OCI-LY3 (cell line): Measurements from ENCODE around the gene TNC.

Experiments
- H2AFZ ChIP-seq: fragments of 200-600, 300-600 bp; shearing (Covaris generic); 2 replicates; pipeline ENCODE4 v1.6.0; 2014; ENCODE audit warnings: antibody characterized with exemption, low read depth, low read length
- H3K27ac ChIP-seq: fragments of 200-600, 300-600 bp; sonication (generic); 2 replicates; pipeline ENCODE4 v1.5.1; 2014; ENCODE audit warnings: mild to moderate bottlenecking, low read length, moderate library complexity, mixed read lengths
- H3K27me3 ChIP-seq: fragments of 200-600, 300-600 bp; sonication (generic); 2 replicates; pipeline ENCODE4 v1.6.1; 2014; ENCODE audit warnings: low read depth, low read length, mixed read lengths
- H3K36me3 ChIP-seq: fragments of 200-600, 300-600 bp; sonication (generic); replicated peaks from 2 replicates; pipeline ENCODE3; 2014; ENCODE audit warnings: low read depth, low read length, mixed read lengths
- H3K4me1 ChIP-seq: fragments of 300-600, 200-600 bp; sonication (generic); 2 replicates; pipeline ENCODE4 v1.6.1; 2014; ENCODE audit warnings: low read length, mixed read lengths
- H3K4me2 ChIP-seq: fragments of 200-600, 300-600 bp; sonication (generic); 2 replicates; pipeline ENCODE4 v1.6.1; 2014; ENCODE audit warnings: low read length, mixed read lengths
- H3K4me3 ChIP-seq: fragments of 300-600, 200-600 bp; sonication (generic); 2 replicates; pipeline ENCODE4 v1.5.1; 2014; ENCODE audit warnings: antibody characterized with exemption, mild to moderate bottlenecking, low read length, moderate library complexity
- H3K79me2 ChIP-seq: fragments of 300-600, 200-600 bp; shearing (Covaris generic); 2 replicates; pipeline ENCODE4 v1.6.1; 2014; ENCODE audit warnings: mild to moderate bottlenecking, low read length, mixed read lengths
- H3K9ac ChIP-seq: fragments of 300-600, 200-600 bp; shearing (Covaris generic); 2 replicates; pipeline ENCODE4 v1.6.0; 2014; ENCODE audit warnings: mild to moderate bottlenecking, low read length, moderate library complexity
- H3K9me3 ChIP-seq: fragments of 200-600, 300-600 bp; shearing (Covaris generic); 2 replicates; pipeline ENCODE4 v1.6.1; 2014; ENCODE audit warnings: low read length, mixed read lengths; ENCODE audit not compliant: insufficient read depth
- H4K20me1 ChIP-seq: fragments of 200-600, 300-600 bp; sonication (generic); 2 replicates; pipeline ENCODE4 v1.6.1; 2016; ENCODE audit warnings: low read length, mixed read lengths; ENCODE audit not compliant: insufficient read depth
- EZH2phosphoT487 ChIP-seq: fragments of 200-600 bp; shearing (Covaris generic); IDR thresholded peaks from 2 replicates; pipeline ENCODE4 v1.6.1; 2018; ENCODE audit warnings: antibody characterized with exemption, mixed run types, low read depth
- TF ChIP-seq, protein P1 (sequence below): fragments of 200-600, 300-600 bp; sonication (generic); IDR thresholded peaks from 2 replicates; pipeline ENCODE4 v1.5.1; 2014; ENCODE audit warnings: antibody characterized with exemption, low read length, low read depth

Gene TNC

DNA sequence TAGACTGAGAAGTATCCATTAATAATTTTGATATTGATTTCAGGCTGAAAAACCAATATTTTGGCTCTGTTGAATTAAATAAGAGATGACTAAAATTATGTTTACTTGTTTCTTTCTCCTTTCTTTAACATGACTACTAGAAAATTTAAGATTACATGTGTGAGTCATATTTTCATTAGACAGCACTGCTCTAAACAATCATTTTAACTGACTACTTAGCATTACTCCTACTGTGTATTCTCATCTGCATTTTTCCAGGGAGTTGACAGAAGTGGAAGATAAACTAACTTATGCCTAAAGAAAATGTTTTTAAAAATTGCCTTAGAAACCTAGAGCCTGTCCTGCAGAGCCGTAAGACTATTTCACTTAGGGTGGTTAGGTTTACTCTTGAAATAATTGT lies 29.1 kb downstream of the TNC start:
- H3K27ac ChIP-seq: no peak overlapping the region
- H3K79me2 ChIP-seq: no peaks in the 10 kb centered on the region
- no peaks in the 10 kb centered on the region for H3K36me3 ChIP-seq
- no peak overlapping the region for H3K4me2 ChIP-seq
- H3K9me3 ChIP-seq: no peaks in the 10 kb centered on the region
- no peak for TF ChIP-seq EZH2phosphoT487
- TF ChIP-seq, protein P1, sequence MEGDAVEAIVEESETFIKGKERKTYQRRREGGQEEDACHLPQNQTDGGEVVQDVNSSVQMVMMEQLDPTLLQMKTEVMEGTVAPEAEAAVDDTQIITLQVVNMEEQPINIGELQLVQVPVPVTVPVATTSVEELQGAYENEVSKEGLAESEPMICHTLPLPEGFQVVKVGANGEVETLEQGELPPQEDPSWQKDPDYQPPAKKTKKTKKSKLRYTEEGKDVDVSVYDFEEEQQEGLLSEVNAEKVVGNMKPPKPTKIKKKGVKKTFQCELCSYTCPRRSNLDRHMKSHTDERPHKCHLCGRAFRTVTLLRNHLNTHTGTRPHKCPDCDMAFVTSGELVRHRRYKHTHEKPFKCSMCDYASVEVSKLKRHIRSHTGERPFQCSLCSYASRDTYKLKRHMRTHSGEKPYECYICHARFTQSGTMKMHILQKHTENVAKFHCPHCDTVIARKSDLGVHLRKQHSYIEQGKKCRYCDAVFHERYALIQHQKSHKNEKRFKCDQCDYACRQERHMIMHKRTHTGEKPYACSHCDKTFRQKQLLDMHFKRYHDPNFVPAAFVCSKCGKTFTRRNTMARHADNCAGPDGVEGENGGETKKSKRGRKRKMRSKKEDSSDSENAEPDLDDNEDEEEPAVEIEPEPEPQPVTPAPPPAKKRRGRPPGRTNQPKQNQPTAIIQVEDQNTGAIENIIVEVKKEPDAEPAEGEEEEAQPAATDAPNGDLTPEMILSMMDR: no peak
- no peak overlapping the region for H3K4me3 ChIP-seq
- no peak overlapping the region for H3K9ac ChIP-seq
- H3K4me1 ChIP-seq: no peaks in the 10 kb centered on the region
- H4K20me1 ChIP-seq: no peaks in the 10 kb centered on the region
- no peak overlapping the region for H2AFZ ChIP-seq
- peaks cover 5% of the 10 kb centered on the region; the same call in 1 of the 2 replicates for H3K27me3 ChIP-seq

DNA sequence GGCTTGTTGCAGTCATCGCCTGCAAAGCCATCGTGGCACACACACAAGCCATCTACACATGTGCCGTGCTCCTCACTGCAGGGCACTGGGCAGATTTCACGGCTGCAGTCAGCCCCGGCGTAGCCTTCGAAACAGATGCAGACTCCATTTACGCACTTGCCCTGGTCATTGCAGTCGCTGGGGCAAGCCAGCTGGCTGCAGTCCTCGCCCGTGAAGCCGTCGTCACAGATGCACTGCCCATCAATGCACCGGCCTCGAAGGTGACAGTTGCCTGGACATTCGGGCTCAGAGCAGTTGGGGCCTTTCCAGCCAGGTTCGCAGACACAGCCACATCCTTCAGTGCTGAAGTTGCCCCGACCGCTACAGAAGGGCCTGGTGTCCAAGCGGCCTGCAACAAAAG lies 31.1 kb downstream of the TNC start:
- Histone ChIP-seq H3K27me3 (peaks cover 4% of the 10 kb centered on the region; the same call in 1 of the 2 replicates), H3K4me1 (no peaks in the 10 kb centered on the region), H3K9ac (no peak overlapping the region), H4K20me1 (no peaks in the 10 kb centered on the region), H3K27ac (no peak overlapping the region), H3K36me3 (no peaks in the 10 kb centered on the region), H3K79me2 (no peaks in the 10 kb centered on the region), H3K4me3 (no peak overlapping the region), H2AFZ (no peak overlapping the region), H3K9me3 (no peaks in the 10 kb centered on the region), H3K4me2 (no peak overlapping the region)
- no peak for TF ChIP-seq EZH2phosphoT487
- TF ChIP-seq, protein P1: no peak

DNA sequence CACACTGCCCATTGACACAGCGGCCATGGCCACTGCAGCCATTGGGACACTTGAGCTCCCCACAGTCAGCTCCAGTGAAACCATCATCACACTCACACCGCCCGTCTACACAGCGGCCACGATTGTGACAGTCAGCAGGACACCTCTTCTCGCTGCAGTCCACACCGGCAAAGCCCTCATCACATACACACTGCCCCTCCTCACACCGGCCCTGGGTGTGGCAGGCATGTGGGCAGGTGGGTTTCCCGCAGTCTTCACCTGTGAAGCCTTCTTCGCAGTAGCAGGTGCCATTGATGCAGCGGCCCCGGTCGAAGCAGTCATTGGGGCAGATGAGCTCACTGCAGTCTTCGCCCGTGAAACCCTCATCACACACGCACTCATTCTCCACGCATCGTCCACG lies 31.5 kb downstream of the TNC start:
- no peaks in the 10 kb centered on the region for H3K36me3 ChIP-seq
- no peak overlapping the region for H3K9ac ChIP-seq
- H3K27me3 ChIP-seq: no peaks in the 10 kb centered on the region; the same call in 1 of the 2 replicates
- no peak overlapping the region for H3K27ac ChIP-seq
- no peaks in the 10 kb centered on the region for H3K4me1 ChIP-seq
- H3K79me2 ChIP-seq: no peaks in the 10 kb centered on the region
- no peaks in the 10 kb centered on the region for H3K9me3 ChIP-seq
- no peak overlapping the region for H3K4me3 ChIP-seq
- no peak overlapping the region for H2AFZ ChIP-seq
- TF ChIP-seq EZH2phosphoT487: no peak
- TF ChIP-seq, protein P1: no peak
- no peak overlapping the region for H3K4me2 ChIP-seq
- no peaks in the 10 kb centered on the region for H4K20me1 ChIP-seq

DNA sequence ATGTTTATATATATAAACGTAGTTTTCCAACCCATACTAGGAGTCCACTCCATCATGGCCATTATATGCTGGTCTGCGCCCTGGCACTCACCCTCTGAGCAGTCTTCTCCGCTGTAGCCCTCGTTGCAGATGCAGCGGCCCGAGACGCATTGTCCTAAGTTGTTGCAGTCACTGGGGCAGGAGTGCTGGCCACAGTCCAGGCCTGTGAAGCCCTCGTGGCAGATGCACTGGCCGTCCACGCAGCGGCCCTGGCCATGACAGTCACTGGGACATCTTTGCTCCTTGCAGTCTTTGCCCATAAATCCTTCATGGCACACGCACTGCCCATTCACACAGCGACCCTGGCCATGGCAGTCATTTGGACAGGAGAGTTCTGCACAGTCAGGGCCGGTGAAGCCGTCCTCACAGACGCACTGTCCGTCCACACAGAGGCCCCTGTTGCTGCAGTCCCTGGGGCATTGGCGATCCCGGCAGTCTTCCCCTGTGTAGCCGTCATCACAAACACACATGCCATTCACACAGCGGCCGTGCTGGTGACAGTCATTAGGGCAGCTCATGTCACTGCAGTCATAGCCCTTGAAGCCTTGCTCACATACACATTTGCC lies 32.1 kb downstream of the TNC start:
- no peaks in the 10 kb centered on the region for H3K79me2 ChIP-seq
- H4K20me1 ChIP-seq: no peaks in the 10 kb centered on the region
- no peaks in the 10 kb centered on the region for H3K4me1 ChIP-seq
- H3K9me3 ChIP-seq: no peaks in the 10 kb centered on the region
- no peaks in the 10 kb centered on the region for H3K27me3 ChIP-seq
- H3K36me3 ChIP-seq: no peaks in the 10 kb centered on the region
- no peak overlapping the region for H3K4me3 ChIP-seq
- no peak overlapping the region for H2AFZ ChIP-seq
- no peak overlapping the region for H3K9ac ChIP-seq
- no peak overlapping the region for H3K4me2 ChIP-seq
- no peak overlapping the region for H3K27ac ChIP-seq
- no peak for TF ChIP-seq EZH2phosphoT487
- TF ChIP-seq, protein P1: no peak
